SJSA1 (cell line): ENCODE data around the gene LINC00305. TPM values are rescaled to one million over a fixed set of nuclear protein-coding genes. Genes with fewer than 3 reads are reported as not detected.
A peak's percentile ranks its signal among the peaks of the same experiment; 100 is the strongest.

Experiments used
- DNase-seq, 2 experiments: peaks; one replicate each; pipeline ENCODE4 v3.0.0-alpha.2; 2015 to 2020; ENCODE audit warnings: low spot score in 2 of 2, low read depth in 1 of 2
- H3K27ac ChIP-seq: fragments of 250-450 bp; sonication (Bioruptor Pico); 2 replicates; pipeline ENCODE4 v1.5.1; 2020; ENCODE audit warnings: mild to moderate bottlenecking, moderate library complexity
- H3K27me3 ChIP-seq: fragments of 250-450 bp; sonication (Bioruptor Pico); replicated peaks from 2 replicates; pipeline ENCODE4 v1.5.1; 2020; ENCODE audit warnings: mild to moderate bottlenecking, moderate library complexity
- H3K36me3 ChIP-seq: fragments of 250-450 bp; sonication (Bioruptor Pico); 2 replicates; pipeline ENCODE4 v1.5.1; 2020; ENCODE audit warnings: mild to moderate bottlenecking
- H3K4me1 ChIP-seq: fragments of 250-450 bp; sonication (Bioruptor Pico); replicated peaks from 2 replicates; pipeline ENCODE4 v1.6.1; 2021; ENCODE audit warnings: mild to moderate bottlenecking
- H3K4me3 ChIP-seq: fragments of 250-450 bp; sonication (Bioruptor Pico); 2 replicates; pipeline ENCODE4 v1.5.1; 2020; ENCODE audit warnings: mild to moderate bottlenecking
- H3K9me3 ChIP-seq: fragments of 250-450 bp; sonication (Bioruptor Pico); replicated peaks from 2 replicates; pipeline ENCODE4 v1.5.1; 2020; ENCODE audit warnings: mild to moderate bottlenecking
- total RNA-seq: library from RNA; depleted of rRNA; stranded (reverse); fragments of >200 nt; shearing (Covaris generic); gene quantifications from 2 replicates; pipeline ENCODE4 v1.2.3, GENCODE V29; 2014

The LINC00305 gene
- total RNA-seq, 1 experiment from 2014 or later, result not detected

DNA sequence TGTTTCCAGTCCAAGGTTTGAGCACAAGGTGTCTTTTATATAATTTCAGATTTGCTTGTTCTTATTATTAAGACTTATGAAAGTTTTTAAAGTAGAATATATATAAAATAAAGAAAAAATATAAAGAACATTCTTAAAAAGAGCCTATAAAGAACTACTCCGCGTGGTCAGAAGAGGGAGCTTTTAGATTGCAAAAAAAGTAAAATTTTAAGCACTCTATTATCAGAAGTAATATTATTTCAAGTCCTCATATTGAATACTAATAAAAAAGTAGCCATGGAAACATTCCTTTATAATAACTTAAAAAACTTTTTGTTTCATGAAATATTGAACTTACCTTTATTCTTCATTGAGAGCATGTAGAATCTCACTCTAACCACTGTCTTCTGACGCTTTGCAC lies 51.4 kb downstream of the LINC00305 start:
- H3K4me1 ChIP-seq, result no peaks in the 10 kb centered on the region
- H3K27me3 ChIP-seq, result no peaks in the 10 kb centered on the region
- no peak overlapping the region for H3K27ac ChIP-seq
- no peaks in the 10 kb centered on the region for H3K36me3 ChIP-seq
- no peak for DNase-seq
- no peaks in the 10 kb centered on the region for H3K9me3 ChIP-seq
- H3K4me3 ChIP-seq, result no peak overlapping the region

DNA sequence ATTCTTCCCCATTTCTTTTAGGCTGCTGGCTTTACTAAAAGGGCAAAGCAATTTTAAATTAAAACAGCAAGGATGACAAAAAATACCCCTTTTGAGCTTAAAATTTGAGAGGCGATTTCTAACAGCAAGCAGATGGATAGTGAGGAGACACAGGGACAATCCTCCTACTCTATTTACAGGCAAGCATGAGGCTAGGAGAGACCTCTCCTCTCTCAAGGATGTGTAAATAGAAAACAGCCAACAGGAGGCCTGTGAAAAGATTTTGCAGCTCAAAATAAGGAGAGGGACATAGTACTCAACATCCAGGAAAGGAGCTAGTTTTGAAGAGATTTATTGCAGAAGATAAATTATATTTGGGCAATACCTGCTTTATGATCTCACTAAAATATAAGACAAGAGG lies 53.8 kb downstream of the LINC00305 start:
- no peaks in the 10 kb centered on the region for H3K27me3 ChIP-seq
- H3K36me3 ChIP-seq, result no peaks in the 10 kb centered on the region
- H3K4me3 ChIP-seq, result no peak overlapping the region
- H3K9me3 ChIP-seq, result no peaks in the 10 kb centered on the region
- DNase-seq, result no peak
- no peak overlapping the region for H3K27ac ChIP-seq
- H3K4me1 ChIP-seq, result no peaks in the 10 kb centered on the region

DNA sequence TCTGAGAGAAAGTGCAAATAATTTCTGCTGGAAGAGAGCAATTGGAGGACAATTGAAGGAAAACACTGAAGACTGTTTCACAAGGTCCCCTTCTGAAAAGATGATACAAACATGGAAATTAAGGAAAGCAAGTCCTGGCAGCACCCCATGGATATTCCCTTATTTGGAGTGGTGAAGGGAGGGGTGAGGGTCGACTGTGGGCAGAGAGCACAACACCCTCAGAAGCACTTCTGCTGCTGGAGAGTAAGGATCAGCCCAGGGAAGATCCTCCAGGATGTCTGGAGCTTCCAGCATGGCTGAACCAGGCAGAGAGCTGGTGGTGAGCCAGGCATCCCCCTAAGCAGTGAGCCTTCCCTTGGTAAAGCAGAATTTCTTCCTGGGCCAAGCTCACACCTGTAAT lies 54.7 kb downstream of the LINC00305 start:
- H3K9me3 ChIP-seq, result no peaks in the 10 kb centered on the region
- no peak for DNase-seq
- no peak overlapping the region for H3K27ac ChIP-seq
- H3K27me3 ChIP-seq, result no peaks in the 10 kb centered on the region
- no peaks in the 10 kb centered on the region for H3K36me3 ChIP-seq
- H3K4me1 ChIP-seq, result no peaks in the 10 kb centered on the region
- H3K4me3 ChIP-seq, result no peak overlapping the region

DNA sequence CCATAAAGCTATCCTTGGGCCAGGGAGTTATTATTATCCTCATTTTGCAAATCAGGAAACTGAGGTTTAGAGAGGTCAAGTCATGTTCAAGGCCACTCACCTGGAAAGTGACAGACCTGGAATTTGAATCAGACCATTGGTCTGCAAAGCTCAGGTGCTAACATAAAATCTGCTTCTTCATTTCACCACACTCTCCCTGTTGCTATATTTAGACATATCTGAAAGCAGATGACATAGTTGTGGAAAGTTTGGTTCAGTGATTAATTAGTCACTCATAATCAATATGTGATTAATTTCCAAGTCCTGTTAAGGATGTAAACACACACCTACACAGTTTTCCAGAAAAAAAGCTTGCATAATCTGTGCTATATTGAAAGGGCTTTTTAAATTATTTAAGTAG lies 57.4 kb downstream of the LINC00305 start:
- no peaks in the 10 kb centered on the region for H3K9me3 ChIP-seq
- DNase-seq, result no peak
- no peaks in the 10 kb centered on the region for H3K27me3 ChIP-seq
- H3K27ac ChIP-seq, result no peak overlapping the region
- H3K4me1 ChIP-seq, result no peaks in the 10 kb centered on the region
- H3K4me3 ChIP-seq, result no peak overlapping the region
- H3K36me3 ChIP-seq, result no peaks in the 10 kb centered on the region

DNA sequence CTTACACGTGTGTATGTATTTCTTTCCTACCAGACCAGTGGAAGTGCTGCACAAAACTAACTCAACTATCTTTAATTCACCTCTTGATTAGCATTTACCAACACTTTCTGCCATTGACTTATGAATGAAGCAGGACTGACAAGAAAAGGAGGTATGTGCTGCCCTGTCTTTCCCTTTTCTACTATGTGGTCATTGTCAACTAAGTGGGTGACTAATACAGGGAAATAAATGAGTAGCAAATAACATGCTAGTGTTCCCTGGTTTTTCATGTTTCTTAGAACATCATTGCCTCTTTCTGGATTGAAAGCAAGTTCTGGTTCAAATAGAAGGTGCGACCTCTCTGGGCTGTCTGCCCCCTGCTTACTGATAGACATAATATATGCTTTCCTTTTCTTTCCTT lies 58.0 kb downstream of the LINC00305 start:
- Histone ChIP-seq H3K36me3 (no peaks in the 10 kb centered on the region), H3K4me3 (no peak overlapping the region), H3K27me3 (no peaks in the 10 kb centered on the region), H3K9me3 (no peaks in the 10 kb centered on the region), H3K4me1 (no peaks in the 10 kb centered on the region), H3K27ac (no peak overlapping the region)
- DNase-seq, result no peak

DNA sequence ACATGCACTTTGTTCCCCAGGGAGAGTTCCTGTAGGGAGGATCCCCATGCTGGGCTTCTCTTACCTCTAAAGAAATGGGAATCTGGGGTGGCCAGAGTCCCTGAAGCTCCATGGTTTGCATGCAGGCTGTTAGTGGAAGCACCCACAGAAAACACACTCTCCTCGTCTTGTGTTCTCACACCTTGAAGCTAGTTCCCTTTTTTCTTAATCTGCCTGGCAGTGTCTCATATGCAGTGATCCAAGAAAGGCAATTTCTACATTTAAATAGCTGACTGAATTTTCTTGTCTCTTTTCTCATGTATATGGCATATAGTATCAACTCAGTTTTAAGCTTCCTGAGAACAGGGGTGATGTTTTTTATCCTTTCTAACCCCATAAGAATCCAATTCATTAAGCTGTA lies 65.0 kb downstream of the LINC00305 start:
- Histone ChIP-seq H3K36me3 (no peaks in the 10 kb centered on the region), H3K9me3 (no peaks in the 10 kb centered on the region), H3K27ac (no peak overlapping the region)

DNA sequence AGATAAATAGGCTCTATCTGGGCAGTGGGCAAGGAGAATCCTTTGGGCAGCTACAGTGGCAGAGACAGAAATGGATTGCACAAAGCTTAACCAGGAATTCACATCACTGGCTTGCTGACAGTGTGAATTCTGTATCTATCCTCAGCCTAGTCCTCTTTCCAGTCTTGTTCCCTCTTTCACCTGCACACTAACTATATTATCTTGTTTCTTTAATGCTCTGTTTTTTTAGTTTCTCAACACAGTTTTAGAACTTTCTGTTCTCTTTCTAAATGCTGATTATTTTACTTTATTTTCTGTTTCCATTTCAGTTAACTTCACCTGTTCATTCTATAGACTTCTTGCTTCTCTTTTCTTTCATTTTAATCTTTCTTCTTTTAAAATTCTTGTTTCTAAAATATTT lies 66.4 kb downstream of the LINC00305 start:
- no peaks in the 10 kb centered on the region for H3K4me1 ChIP-seq
- no peak for DNase-seq
- no peaks in the 10 kb centered on the region for H3K27me3 ChIP-seq

More for the DNA sequence above, 65.0 kb downstream of the LINC00305 start:
- Histone ChIP-seq H3K4me3 (no peak overlapping the region), H3K27me3 (no peaks in the 10 kb centered on the region), H3K4me1 (no peaks in the 10 kb centered on the region)
- no peak for DNase-seq

DNA sequence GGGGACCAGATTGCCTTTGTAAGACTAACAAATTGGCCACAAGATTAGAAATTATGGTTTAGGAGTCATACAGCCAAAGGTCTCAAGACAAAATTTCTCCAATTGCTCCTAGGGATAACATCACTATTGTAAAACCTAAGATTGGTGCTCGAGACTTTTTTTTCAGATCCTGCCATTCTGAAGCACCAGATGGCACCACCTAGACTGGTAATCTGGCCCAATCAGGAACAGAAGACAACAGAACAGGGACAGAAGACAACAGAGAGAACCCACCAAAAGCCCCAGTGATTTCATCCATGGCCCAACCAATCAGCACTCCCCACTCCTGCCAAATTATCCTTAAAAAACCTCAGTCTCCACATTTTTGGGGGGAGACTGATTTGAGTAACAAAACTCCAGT lies 66.8 kb downstream of the LINC00305 start:
- Histone ChIP-seq H3K4me3 (no peak overlapping the region), H3K36me3 (no peaks in the 10 kb centered on the region), H3K9me3 (no peaks in the 10 kb centered on the region), H3K27ac (no peak overlapping the region), H3K4me1 (no peaks in the 10 kb centered on the region), H3K27me3 (no peaks in the 10 kb centered on the region)
- DNase-seq, result no peak

More for the DNA sequence above, 66.4 kb downstream of the LINC00305 start:
- Histone ChIP-seq H3K9me3 (no peaks in the 10 kb centered on the region), H3K36me3 (no peaks in the 10 kb centered on the region), H3K4me3 (no peak overlapping the region), H3K27ac (no peak overlapping the region)

DNA sequence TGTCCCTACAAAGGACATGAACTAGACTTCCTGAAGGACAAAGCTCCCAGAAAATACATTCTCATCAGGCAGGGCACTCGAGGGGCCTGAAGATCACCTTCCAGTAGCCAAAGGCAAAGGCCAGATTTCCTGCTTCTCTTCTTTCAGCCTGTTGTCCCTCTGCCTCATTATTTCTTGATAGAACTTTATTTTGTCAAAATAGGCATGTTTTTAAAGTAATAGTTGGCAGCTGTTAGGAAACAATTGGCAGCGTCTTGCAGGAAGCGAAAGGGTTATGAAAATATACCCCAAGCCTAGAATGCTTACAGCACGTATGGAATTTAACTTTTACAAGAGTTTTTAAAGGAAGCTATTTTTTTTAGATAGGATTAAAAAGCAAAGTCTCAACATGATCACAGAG lies 74.9 kb downstream of the LINC00305 start:
- H3K27ac ChIP-seq, result no peak overlapping the region
- no peaks in the 10 kb centered on the region for H3K36me3 ChIP-seq
- no peak for DNase-seq
- no peak overlapping the region for H3K4me3 ChIP-seq
- no peaks in the 10 kb centered on the region for H3K9me3 ChIP-seq
- no peaks in the 10 kb centered on the region for H3K4me1 ChIP-seq
- H3K27me3 ChIP-seq, result no peaks in the 10 kb centered on the region

DNA sequence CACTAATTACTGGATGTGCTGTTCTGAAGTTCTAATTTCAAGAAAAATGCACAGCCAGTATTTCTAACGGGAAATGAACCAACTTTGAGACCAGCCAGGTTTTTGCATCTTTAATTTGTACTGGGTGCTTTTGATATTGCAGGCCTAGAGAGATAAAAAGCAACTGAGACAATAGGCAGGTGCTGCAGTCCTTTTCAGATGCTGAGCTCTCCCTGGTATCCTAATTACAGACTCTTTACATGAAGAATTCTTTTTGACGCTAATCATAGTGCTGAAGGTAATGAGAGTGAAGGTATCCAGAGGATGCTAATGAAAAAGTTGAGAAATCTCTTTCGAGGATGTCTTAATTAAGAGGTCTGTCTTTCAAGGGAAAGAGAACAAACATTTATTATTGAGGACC lies 93.9 kb downstream of the LINC00305 start:
- Histone ChIP-seq H3K4me1 (no peaks in the 10 kb centered on the region), H3K27ac (no peak overlapping the region), H3K4me3 (no peak overlapping the region), H3K27me3 (no peaks in the 10 kb centered on the region), H3K9me3 (no peaks in the 10 kb centered on the region), H3K36me3 (no peaks in the 10 kb centered on the region)
- no peak for DNase-seq

DNA sequence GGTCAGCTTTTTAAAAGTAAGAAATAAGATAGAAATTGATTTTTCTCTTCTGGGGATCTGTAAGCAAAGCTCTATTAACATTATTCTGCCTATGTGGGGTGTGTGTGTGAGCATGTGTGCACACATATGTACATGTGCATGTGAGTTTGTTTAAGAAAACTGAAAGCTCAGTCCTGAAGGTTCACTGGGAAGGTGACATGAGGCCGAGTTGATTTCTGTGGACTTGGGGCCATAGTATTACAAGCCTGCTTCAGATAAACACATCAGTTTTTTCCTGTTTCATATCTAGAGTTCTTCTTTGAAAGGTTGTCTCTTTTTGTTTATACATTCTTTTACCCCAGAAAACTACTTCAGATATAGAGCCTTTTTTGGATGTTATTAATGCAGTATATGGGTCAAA lies 95.6 kb downstream of the LINC00305 start:
- H3K4me1 ChIP-seq, result no peaks in the 10 kb centered on the region
- H3K27ac ChIP-seq, result no peak overlapping the region
- no peak for DNase-seq
- H3K9me3 ChIP-seq, result no peaks in the 10 kb centered on the region
- H3K4me3 ChIP-seq, result no peak overlapping the region
- H3K36me3 ChIP-seq, result no peaks in the 10 kb centered on the region
- H3K27me3 ChIP-seq, result no peaks in the 10 kb centered on the region

DNA sequence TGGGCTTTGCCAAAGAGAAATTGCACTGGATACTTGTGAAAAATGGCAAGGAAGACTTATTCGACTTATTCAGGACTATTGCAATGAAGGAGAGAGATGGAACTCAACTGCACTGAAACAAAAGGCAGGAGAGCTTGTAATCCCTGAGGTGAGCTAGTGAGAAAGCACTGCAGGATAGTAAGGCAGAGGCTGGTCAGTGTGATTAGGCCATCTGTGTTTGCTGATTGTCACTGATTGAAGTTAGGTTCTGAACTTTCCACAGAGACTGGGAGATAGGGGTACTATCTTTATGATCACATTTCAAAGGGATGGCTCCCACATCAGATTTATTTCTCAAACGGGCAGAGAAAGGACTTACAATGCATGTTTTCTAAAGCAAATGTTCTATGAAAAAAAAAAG lies 96.1 kb downstream of the LINC00305 start:
- no peak overlapping the region for H3K4me3 ChIP-seq
- no peak for DNase-seq
- no peaks in the 10 kb centered on the region for H3K9me3 ChIP-seq
- no peaks in the 10 kb centered on the region for H3K4me1 ChIP-seq
- H3K27ac ChIP-seq, result no peak overlapping the region
- H3K27me3 ChIP-seq, result no peaks in the 10 kb centered on the region
- H3K36me3 ChIP-seq, result no peaks in the 10 kb centered on the region

DNA sequence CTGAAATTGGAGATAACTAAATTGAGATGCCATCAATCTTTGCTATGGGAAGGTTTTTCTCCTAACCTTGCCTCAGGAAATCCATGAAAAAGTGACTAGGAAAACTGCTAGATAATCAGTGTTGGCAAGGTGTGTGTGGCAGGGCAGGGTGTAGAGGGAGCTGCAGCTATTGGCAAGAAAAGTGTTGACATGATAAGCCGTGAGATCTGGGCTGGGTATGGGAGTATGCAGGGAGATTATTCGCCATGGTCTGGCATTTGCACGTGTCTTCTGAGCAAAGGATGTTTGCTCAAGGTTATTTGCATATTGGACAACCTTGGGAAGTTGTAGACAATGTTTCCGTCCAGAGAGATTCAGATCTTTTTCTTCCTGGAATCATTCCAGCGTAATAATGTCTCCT lies 104.3 kb downstream of the LINC00305 start:
- Histone ChIP-seq H3K36me3 (no peaks in the 10 kb centered on the region), H3K4me1 (no peaks in the 10 kb centered on the region), H3K4me3 (no peak overlapping the region), H3K27me3 (no peaks in the 10 kb centered on the region), H3K27ac (no peak overlapping the region), H3K9me3 (no peaks in the 10 kb centered on the region)
- no peak for DNase-seq

DNA sequence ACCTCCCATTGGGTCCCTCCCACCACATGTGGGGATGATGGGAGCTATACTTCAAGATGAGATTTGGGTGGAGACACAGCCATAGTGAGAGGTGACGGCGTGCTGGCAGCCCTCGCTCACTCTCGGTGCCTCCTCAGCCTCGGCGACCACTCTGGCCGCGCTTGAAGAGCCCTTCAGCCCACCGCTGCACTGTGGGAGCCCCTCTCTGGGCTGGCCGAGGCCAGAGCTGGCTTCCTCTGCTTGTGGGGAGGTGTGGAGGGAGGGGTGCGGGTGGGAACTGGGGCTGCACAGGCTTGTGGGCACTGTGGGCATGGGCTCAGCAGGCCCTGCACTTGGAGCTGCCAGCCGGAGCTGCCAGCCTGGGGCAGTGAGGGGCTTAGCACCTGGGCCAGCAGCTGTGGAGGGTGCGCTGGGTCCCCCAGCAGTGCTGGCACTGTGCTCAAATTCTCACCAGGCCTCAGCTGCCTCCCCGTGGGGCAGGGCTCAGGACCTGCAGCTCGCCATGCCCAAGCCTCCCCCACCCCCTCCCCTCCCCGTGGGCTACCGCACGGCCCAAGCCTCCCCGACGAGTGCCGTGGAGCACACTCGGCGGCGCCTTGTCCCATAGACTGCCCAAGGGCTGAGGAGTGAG lies 106.0 kb downstream of the LINC00305 start:
- DNase-seq, result no peak
- Histone ChIP-seq H3K4me1 (no peaks in the 10 kb centered on the region), H3K36me3 (no peaks in the 10 kb centered on the region)

DNA sequence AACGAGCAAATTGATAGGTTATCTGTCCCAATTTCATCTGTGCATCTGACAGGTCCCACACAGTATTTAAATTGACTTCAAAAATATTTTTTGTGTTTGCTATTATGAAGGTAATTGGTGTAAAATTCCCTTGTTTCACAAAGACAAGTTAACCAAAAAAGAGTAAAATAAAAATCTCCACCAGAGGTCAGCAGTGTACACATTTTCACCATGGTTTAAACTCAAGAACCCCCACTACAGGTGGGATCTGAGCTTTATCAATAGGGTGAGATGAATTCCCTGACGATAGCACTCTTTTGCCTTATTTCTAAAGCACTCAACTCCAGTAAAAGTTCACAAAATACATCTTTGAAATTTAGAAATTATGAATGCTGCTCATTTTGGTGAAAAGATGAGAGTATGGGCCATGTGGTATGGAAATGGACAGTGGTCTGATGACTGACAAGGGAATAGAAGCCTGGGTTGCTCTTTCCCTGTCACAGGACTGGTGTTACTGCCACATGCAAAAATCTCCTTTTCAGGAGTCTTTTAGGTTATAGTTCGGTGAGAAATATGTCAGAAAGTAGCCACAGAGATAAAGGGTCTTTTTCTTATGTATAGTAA lies 111.0 kb downstream of the LINC00305 start:
- Histone ChIP-seq H3K4me1 (no peaks in the 10 kb centered on the region), H3K9me3 (no peaks in the 10 kb centered on the region), H3K27ac (no peak overlapping the region), H3K4me3 (no peak overlapping the region), H3K36me3 (no peaks in the 10 kb centered on the region), H3K27me3 (no peaks in the 10 kb centered on the region)
- peak in 1 of 2 experiments; percentile 12 for DNase-seq

More for the DNA sequence above, 106.0 kb downstream of the LINC00305 start:
- Histone ChIP-seq H3K9me3 (no peaks in the 10 kb centered on the region), H3K27ac (no peak overlapping the region), H3K4me3 (no peak overlapping the region), H3K27me3 (no peaks in the 10 kb centered on the region)
